T-helper 22 cell (primary cell): ENCODE data around the gene MAPK4.
"Not testable (repeated sequence)": the region's sequence is repeated elsewhere in the genome, so short reads cannot be mapped to it uniquely, and the experiment has no call there.

Experiments
- DNase-seq: peaks from one replicate; pipeline ENCODE4 v3.0.0-alpha.2; 2020; ENCODE audit warnings: low read depth

Gene MAPK4

GRCh38 chr18:50750546-50750945, 190.7 kb downstream of the MAPK4 start:
- DNase-seq, result no peak

DNA sequence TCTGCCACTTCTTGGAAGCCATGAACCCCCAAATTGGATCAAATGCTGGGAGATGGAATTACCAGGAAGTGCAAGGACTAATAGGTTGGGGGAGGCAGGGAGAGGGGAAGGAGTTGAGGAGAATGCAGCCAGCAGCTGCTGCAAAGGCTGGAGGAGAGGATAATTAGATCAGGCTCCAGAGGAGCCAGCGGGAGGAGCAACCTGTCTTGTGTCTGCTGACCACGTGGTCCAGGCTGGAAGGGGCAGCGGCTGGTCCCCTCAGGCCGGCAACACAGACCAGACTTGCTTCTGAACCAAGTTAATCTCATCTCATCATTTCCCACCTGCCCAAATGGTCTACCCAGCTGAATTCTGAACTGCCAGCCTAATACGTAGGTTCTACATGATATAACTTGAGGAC, 191.6 kb downstream of the MAPK4 start:
- no peak for DNase-seq

- DNase-seq, result no peak
These were observed 192.1 kb downstream of the MAPK4 start for GRCh38 chr18:50751947-50752346.

GRCh38 chr18:50753311-50753710, 193.4 kb downstream of the MAPK4 start:
- no peak for DNase-seq

- DNase-seq, result no peak
These were observed 194.4 kb downstream of the MAPK4 start for GRCh38 chr18:50754297-50754696.

DNA sequence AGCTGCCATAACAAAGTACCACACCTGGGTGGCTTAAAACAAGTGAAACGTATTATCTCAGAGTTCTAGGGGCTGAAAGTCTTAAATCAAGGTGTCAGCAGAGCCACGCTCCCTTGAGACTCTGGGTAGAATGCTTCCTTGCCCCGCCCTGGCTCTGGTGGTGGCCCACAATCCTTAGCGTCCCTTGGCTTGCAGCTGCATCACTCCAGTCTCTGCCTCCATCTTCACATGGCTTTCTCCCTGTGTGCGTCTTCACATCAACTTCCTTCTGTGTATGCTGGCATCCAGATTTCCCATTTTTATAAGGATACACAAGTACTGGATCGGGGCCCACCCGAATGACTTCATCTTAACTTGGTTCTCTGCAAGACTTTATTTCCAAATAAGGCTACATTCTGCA, 197.5 kb downstream of the MAPK4 start:
- DNase-seq, result no peak

GRCh38 chr18:50769463-50769862, 209.6 kb downstream of the MAPK4 start:
- no peak for DNase-seq

DNA sequence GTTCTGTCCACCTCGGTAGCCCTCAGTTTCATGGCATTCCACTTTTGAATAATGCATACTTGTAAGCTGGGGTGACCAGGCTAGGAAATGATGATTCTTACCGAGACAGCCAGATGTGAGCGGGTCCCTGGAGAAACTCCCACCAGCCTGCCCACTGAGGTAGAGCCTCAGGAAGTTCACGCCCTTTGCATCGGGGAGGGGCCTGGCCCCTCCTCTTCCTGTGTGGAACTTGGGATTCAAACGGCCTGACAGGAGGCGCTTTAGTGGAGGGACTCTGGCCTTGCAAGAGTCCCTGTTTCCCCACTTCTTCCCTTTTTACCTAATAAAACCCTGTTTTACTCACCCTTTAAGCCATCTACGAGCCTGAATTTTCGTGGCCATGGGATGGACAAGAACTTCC, 215.3 kb downstream of the MAPK4 start:
- no peak for DNase-seq

GRCh38 chr18:50775726-50776125, 215.8 kb downstream of the MAPK4 start:
- no peak for DNase-seq

GRCh38 chr18:50776383-50776782, 216.5 kb downstream of the MAPK4 start:
- no peak for DNase-seq

- not testable (repeated sequence) for DNase-seq
These were observed 219.1 kb downstream of the MAPK4 start for GRCh38 chr18:50779021-50779420.
